Liver (tissue), 9 donors: Measurements from ENCODE around the gene NT5C3A. TPM values are rescaled to one million over a fixed set of nuclear protein-coding genes. Genes with fewer than 3 reads are reported as not detected.

Experiments used
- DNase-seq: peaks from one replicate; pipeline ENCODE4 v3.0.0-alpha.2; 2017; ENCODE audit warnings: low spot score
- H3K27ac ChIP-seq, 2 donors: one replicate each; pipeline ENCODE4 v1.7.0; 2013; ENCODE audit warnings: inconsistent platforms in 2 of 2, low read length in 2 of 2, control low read depth in 1 of 2, low read depth in 1 of 2, mild to moderate bottlenecking in 1 of 2
- H3K27me3 ChIP-seq, 4 donors: one replicate each; pipeline versions ENCODE4 v1.6.1 to v1.7.0; 2013; ENCODE audit warnings: low read length in 3 of 4, inconsistent platforms in 1 of 4, mild to moderate bottlenecking in 1 of 4, moderate library complexity in 1 of 4; ENCODE audit not compliant: control insufficient read depth in 4 of 4, insufficient read depth in 4 of 4
- H3K36me3 ChIP-seq, 4 donors: one replicate each; pipeline versions ENCODE4 v1.6.1 to v1.7.0; 2013; ENCODE audit warnings: low read length in 3 of 4, mild to moderate bottlenecking in 3 of 4, low read depth in 1 of 4, moderate library complexity in 1 of 4; ENCODE audit not compliant: control insufficient read depth in 4 of 4, insufficient read depth in 3 of 4
- H3K4me1 ChIP-seq, 4 donors: one replicate each; pipeline versions ENCODE4 v1.6.1 to v1.7.0; 2013; ENCODE audit warnings: low read length in 3 of 4, mild to moderate bottlenecking in 3 of 4, moderate library complexity in 1 of 4; ENCODE audit not compliant: control insufficient read depth in 4 of 4, insufficient read depth in 4 of 4
- H3K4me3 ChIP-seq, 3 donors: one replicate each; pipeline versions ENCODE4 v1.6.1 to v1.7.0; 2013; ENCODE audit warnings: low read length in 3 of 3, control low read depth in 1 of 3, low read depth in 1 of 3, mild to moderate bottlenecking in 1 of 3
- H3K9ac ChIP-seq, 2 donors: one replicate each; pipeline ENCODE4 v1.7.0; 2013; ENCODE audit warnings: low read length in 2 of 2, mild to moderate bottlenecking in 2 of 2, moderate library complexity in 2 of 2, control low read depth in 1 of 2, low read depth in 1 of 2
- H3K9me3 ChIP-seq, 4 donors: one replicate each; pipeline versions ENCODE4 v1.6.1 to v1.7.0; 2013; ENCODE audit warnings: low read length in 3 of 4; ENCODE audit not compliant: control insufficient read depth in 4 of 4
- CTCF ChIP-seq: fragments of 150-350 bp; IDR thresholded peaks from 2 replicates; pipeline ENCODE4 v1.5.1; 2017; ENCODE audit warnings: improper control_type of control experiment, low read depth, low read length; ENCODE audit not compliant: missing input control
- EGR1 ChIP-seq, 2 donors: IDR thresholded peaks; 2 replicates each; pipeline ENCODE4 v1.6.1; 2016 to 2018; ENCODE audit warnings: antibody characterized with exemption in 2 of 2, low read depth in 2 of 2
- FOXA1 ChIP-seq: IDR thresholded peaks from 2 replicates; pipeline ENCODE4 v1.6.1; 2016; ENCODE audit warnings: antibody characterized with exemption
- FOXA2 ChIP-seq: IDR thresholded peaks from 2 replicates; pipeline ENCODE4 v1.6.1; 2016; ENCODE audit warnings: antibody characterized with exemption
- GABPA ChIP-seq, 2 donors: IDR thresholded peaks in 1 of 2; conservative IDR thresholded peaks in 1 of 2; 2 replicates each; pipeline ENCODE4 v1.6.1; 2016; ENCODE audit warnings: antibody characterized with exemption in 2 of 2, mild to moderate bottlenecking in 1 of 2, moderate library complexity in 1 of 2
- HNF4A ChIP-seq, 2 donors: conservative IDR thresholded peaks; 2 replicates each; pipeline ENCODE4 v1.6.1; 2016; ENCODE audit warnings: antibody characterized with exemption in 2 of 2, mild to moderate bottlenecking in 2 of 2
- HNF4G ChIP-seq: IDR thresholded peaks from 2 replicates; pipeline ENCODE4 v1.6.1; 2016; ENCODE audit warnings: antibody characterized with exemption
- JUND ChIP-seq, 2 donors: IDR thresholded peaks; 2 replicates each; pipeline ENCODE4 v1.6.1; 2016; ENCODE audit warnings: antibody characterized with exemption in 2 of 2
- MAX ChIP-seq: IDR thresholded peaks from 2 replicates; pipeline ENCODE4 v1.6.1; 2016; ENCODE audit warnings: antibody characterized with exemption
- NR2F2 ChIP-seq: IDR thresholded peaks from 2 replicates; pipeline ENCODE4 v1.6.1; 2016; ENCODE audit warnings: antibody characterized with exemption
- RXRA ChIP-seq, 2 donors: IDR thresholded peaks; 2 replicates each; pipeline ENCODE4 v1.6.1; 2017 to 2018; ENCODE audit warnings: antibody characterized with exemption in 2 of 2, mild to moderate bottlenecking in 1 of 2
- SP1 ChIP-seq: IDR thresholded peaks from 2 replicates; pipeline ENCODE4 v1.6.1; 2018; ENCODE audit warnings: antibody characterized with exemption, mild to moderate bottlenecking
- TAF1 ChIP-seq: conservative IDR thresholded peaks from 2 replicates; pipeline ENCODE4 v1.6.1; 2016; ENCODE audit warnings: antibody characterized with exemption, mild to moderate bottlenecking
- YY1 ChIP-seq: IDR thresholded peaks from 2 replicates; pipeline ENCODE4 v1.6.1; 2016; ENCODE audit warnings: antibody characterized with exemption, mild to moderate bottlenecking
- WGBS: extraction: QIAGEN DNeasy Blood & Tissue Kit; methylation state at CpG from one replicate; pipeline ENCODE4 v1.1.7; 2013; 5-methylcytosine and 5-hydroxymethylcytosine counted together
- polyA plus RNA-seq, 2 donors: library from polyadenylated mRNA; stranded (reverse) in 1 of 2; unstranded in 1 of 2; fragments of 200-250 nt in 1 of 2; fragments of >200 nt in 1 of 2; fragmentation: Nextera tagmentation in 1 of 2; extraction: Ambion mirVana in 1 of 2; gene quantifications; one replicate each; pipeline versions ENCODE4 v1.2.1 to v1.2.3, GENCODE V29; 2013 to 2015
- total RNA-seq, 2 donors: library from RNA; depleted of rRNA; stranded (reverse); fragments of >200 nt; gene quantifications; one replicate each; pipeline ENCODE4 v1.2.3, GENCODE V29; 2014
- TF ChIP-seq, protein P1 (sequence below): IDR thresholded peaks from 2 replicates; pipeline ENCODE4 v1.6.1; 2016; ENCODE audit warnings: antibody characterized with exemption
- TF ChIP-seq, protein P2 (sequence below): IDR thresholded peaks from 2 replicates; pipeline ENCODE4 v1.6.1; 2016; ENCODE audit warnings: antibody characterized with exemption
- TF ChIP-seq, protein P3 (sequence below): IDR thresholded peaks from 2 replicates; pipeline ENCODE4 v1.6.1; 2016; ENCODE audit warnings: antibody characterized with exemption, mild to moderate bottlenecking
- donor health status: healthy.
- donor health status: healthy.
- donor health status: healthy.
- donor health status: healthy.
- donor health status: healthy.

NT5C3A gene
- total and polyA plus RNA-seq, 4 donors: 4.3 to 41.6 (median 9.7) TPM

DNA sequence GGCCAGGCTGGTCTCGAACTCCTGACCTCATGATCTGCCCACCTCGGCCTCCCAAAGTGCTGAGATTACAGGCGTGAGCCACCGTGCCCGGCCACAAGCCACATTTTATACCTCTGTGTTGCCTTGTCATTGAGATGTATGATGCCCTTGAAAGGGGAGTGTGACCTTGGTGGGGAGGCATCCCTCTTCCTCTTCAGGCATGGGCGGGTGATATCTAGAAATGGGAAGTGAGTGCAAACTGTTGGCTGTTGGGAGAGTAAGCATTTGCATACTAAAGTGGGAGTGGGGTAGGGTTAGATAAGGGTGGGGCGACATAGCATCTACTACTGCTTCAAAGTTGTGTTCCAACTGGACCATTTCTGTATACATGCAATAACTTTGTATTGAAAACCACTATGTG is 26.6 kb upstream of the NT5C3A start:
- no peaks in the 10 kb centered on the region for H3K4me1 ChIP-seq
- TF ChIP-seq FOXA1 (no peak), FOXA2 (no peak), YY1 (no peak), JUND (IDR thresholded peaks at IDR 0.05) (no peak), TAF1 (no peak), GABPA (IDR thresholded peaks at IDR 0.05 in 1 of 2, conservative IDR thresholded peaks at IDR 0.05 in 1 of 2) (no peak), EGR1 (IDR thresholded peaks at IDR 0.05; ENCODE audit: low read depth in 2 of 2) (no peak), CTCF (no peak), RXRA (IDR thresholded peaks at IDR 0.05) (no peak)
- TF ChIP-seq, protein P1, sequence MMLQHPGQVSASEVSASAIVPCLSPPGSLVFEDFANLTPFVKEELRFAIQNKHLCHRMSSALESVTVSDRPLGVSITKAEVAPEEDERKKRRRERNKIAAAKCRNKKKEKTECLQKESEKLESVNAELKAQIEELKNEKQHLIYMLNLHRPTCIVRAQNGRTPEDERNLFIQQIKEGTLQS: no peak
- TF ChIP-seq, protein P2, sequence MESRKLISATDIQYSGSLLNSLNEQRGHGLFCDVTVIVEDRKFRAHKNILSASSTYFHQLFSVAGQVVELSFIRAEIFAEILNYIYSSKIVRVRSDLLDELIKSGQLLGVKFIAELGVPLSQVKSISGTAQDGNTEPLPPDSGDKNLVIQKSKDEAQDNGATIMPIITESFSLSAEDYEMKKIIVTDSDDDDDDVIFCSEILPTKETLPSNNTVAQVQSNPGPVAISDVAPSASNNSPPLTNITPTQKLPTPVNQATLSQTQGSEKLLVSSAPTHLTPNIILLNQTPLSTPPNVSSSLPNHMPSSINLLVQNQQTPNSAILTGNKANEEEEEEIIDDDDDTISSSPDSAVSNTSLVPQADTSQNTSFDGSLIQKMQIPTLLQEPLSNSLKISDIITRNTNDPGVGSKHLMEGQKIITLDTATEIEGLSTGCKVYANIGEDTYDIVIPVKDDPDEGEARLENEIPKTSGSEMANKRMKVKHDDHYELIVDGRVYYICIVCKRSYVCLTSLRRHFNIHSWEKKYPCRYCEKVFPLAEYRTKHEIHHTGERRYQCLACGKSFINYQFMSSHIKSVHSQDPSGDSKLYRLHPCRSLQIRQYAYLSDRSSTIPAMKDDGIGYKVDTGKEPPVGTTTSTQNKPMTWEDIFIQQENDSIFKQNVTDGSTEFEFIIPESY: no peak
- TF ChIP-seq, protein P3, sequence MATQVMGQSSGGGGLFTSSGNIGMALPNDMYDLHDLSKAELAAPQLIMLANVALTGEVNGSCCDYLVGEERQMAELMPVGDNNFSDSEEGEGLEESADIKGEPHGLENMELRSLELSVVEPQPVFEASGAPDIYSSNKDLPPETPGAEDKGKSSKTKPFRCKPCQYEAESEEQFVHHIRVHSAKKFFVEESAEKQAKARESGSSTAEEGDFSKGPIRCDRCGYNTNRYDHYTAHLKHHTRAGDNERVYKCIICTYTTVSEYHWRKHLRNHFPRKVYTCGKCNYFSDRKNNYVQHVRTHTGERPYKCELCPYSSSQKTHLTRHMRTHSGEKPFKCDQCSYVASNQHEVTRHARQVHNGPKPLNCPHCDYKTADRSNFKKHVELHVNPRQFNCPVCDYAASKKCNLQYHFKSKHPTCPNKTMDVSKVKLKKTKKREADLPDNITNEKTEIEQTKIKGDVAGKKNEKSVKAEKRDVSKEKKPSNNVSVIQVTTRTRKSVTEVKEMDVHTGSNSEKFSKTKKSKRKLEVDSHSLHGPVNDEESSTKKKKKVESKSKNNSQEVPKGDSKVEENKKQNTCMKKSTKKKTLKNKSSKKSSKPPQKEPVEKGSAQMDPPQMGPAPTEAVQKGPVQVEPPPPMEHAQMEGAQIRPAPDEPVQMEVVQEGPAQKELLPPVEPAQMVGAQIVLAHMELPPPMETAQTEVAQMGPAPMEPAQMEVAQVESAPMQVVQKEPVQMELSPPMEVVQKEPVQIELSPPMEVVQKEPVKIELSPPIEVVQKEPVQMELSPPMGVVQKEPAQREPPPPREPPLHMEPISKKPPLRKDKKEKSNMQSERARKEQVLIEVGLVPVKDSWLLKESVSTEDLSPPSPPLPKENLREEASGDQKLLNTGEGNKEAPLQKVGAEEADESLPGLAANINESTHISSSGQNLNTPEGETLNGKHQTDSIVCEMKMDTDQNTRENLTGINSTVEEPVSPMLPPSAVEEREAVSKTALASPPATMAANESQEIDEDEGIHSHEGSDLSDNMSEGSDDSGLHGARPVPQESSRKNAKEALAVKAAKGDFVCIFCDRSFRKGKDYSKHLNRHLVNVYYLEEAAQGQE: no peak
- H3K27me3 ChIP-seq: no peaks in the 10 kb centered on the region
- no peak overlapping the region for H3K4me3 ChIP-seq
- H3K36me3 ChIP-seq: peaks cover 0 to 10% (median 4%) of the 10 kb centered on the region in 4 donors
- H3K27ac ChIP-seq: no peak overlapping the region
- H3K9me3 ChIP-seq: no peaks in the 10 kb centered on the region
- DNase-seq: no peak
- 90% methylated on average over 7 of the region's 7 CpGs for WGBS
- H3K9ac ChIP-seq: no peak overlapping the region

DNA sequence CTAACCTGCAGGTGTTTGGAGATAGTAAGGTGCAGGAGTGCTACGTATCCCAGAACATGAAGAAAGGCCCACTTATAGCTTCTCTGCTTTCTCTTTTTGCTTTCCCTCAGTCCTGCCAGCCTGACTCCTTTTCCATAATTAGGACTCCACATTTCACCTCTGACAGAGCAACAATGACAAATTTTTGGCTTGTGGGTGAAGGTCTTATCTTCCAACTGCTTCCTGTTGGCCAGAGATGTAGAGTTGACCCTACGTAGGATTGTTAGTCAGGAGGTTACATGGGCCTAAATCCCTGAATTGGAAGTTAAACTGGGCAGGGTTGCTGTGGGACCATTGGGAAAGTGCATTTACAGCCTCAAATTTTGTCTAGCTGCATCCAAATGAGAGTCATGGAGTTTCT is 25.3 kb upstream of the NT5C3A start:
- DNase-seq: no peak
- Histone ChIP-seq H3K27ac (no peak overlapping the region), H3K9me3 (no peaks in the 10 kb centered on the region), H3K27me3 (no peaks in the 10 kb centered on the region), H3K4me1 (no peaks in the 10 kb centered on the region), H3K4me3 (no peak overlapping the region), H3K36me3 (no peaks in the 10 kb centered on the region), H3K9ac (no peak overlapping the region)
- 84% methylated on average over 2 of the region's 2 CpGs for WGBS
- TF ChIP-seq HNF4G (no peak), EGR1 (IDR thresholded peaks at IDR 0.05; ENCODE audit: low read depth in 2 of 2) (no peak), FOXA1 (no peak), TAF1 (no peak), MAX (no peak), GABPA (IDR thresholded peaks at IDR 0.05 in 1 of 2, conservative IDR thresholded peaks at IDR 0.05 in 1 of 2) (no peak), JUND (IDR thresholded peaks at IDR 0.05) (no peak), RXRA (IDR thresholded peaks at IDR 0.05) (no peak), HNF4A (conservative IDR thresholded peaks at IDR 0.05) (no peak), SP1 (no peak), NR2F2 (no peak)
- TF ChIP-seq, protein P2: no peak
- TF ChIP-seq, protein P3: no peak
